Fibroblast of lung (primary cell): Measurements from ENCODE around the gene MITD1. TPM values are rescaled to one million over a fixed set of nuclear protein-coding genes. Genes with fewer than 3 reads are reported as not detected.

ENCODE experiments used
- DNase-seq, 2 donors: peaks; one replicate each; pipeline versions ENCODE4 v3.0.0 to v3.0.0-alpha.2; 2010; ENCODE audit warnings: low read depth in 2 of 2
- H2AFZ ChIP-seq: 2 replicates; pipeline ENCODE4 v1.5.1; 2012; ENCODE audit warnings: low read length, control low read depth, inconsistent platforms
- H3K27ac ChIP-seq: 2 replicates; pipeline ENCODE4 v1.5.1; 2011; ENCODE audit warnings: low read length, control low read depth; ENCODE audit not compliant: insufficient read depth
- H3K27me3 ChIP-seq: 2 replicates; pipeline ENCODE4 v1.5.1; 2011; ENCODE audit warnings: mild to moderate bottlenecking, low read length; ENCODE audit not compliant: control insufficient read depth, insufficient read depth
- H3K36me3 ChIP-seq: 2 replicates; pipeline ENCODE4 v1.5.1; 2011; ENCODE audit warnings: low read length; ENCODE audit not compliant: control insufficient read depth, insufficient read depth
- H3K4me1 ChIP-seq: 2 replicates; pipeline ENCODE4 v1.5.1; 2011; ENCODE audit warnings: low read length; ENCODE audit not compliant: control insufficient read depth, insufficient read depth; ENCODE audit errors: extremely low read depth
- H3K4me2 ChIP-seq: 2 replicates; pipeline ENCODE4 v1.5.1; 2011; ENCODE audit warnings: low read length, control low read depth; ENCODE audit not compliant: insufficient read depth; ENCODE audit errors: extremely low read depth
- H3K4me3 ChIP-seq, 4 experiments: fragments of 200-600 bp in 1 of 4; sonication (generic) in 1 of 4; replicated peaks in 1 of 4; 2 replicates each; pipeline ENCODE4 v1.5.1; 2011 to 2016; ENCODE audit warnings: low read length in 4 of 4, low read depth in 3 of 4, mild to moderate bottlenecking in 3 of 4, control low read depth in 2 of 4, inconsistent platforms in 1 of 4, mixed read lengths in 1 of 4; ENCODE audit not compliant: insufficient read depth in 1 of 4; ENCODE audit errors: control extremely low read depth in 1 of 4
- H3K79me2 ChIP-seq: 2 replicates; pipeline ENCODE4 v1.5.1; 2012; ENCODE audit warnings: mild to moderate bottlenecking, low read length, inconsistent platforms; ENCODE audit not compliant: control insufficient read depth, insufficient read depth
- H3K9ac ChIP-seq: 2 replicates; pipeline ENCODE4 v1.5.1; 2011; ENCODE audit warnings: mild to moderate bottlenecking, low read length, control low read depth; ENCODE audit not compliant: insufficient read depth
- H3K9me3 ChIP-seq: 2 replicates; pipeline ENCODE4 v1.5.1; 2012; ENCODE audit warnings: low read depth, low read length; ENCODE audit not compliant: control insufficient read depth, insufficient read depth
- H4K20me1 ChIP-seq: 2 replicates; pipeline ENCODE4 v1.5.1; 2011; ENCODE audit warnings: low read length; ENCODE audit not compliant: control insufficient read depth, insufficient read depth; ENCODE audit errors: extremely low read depth
- CTCF ChIP-seq, 2 donors: IDR thresholded peaks in 1 of 2; conservative IDR thresholded peaks in 1 of 2; 1 replicate in 1 of 2; 2 replicates in 1 of 2; pipeline ENCODE4 v1.5.1; 2011 to 2012; ENCODE audit warnings: low read length in 2 of 2, control low read depth in 1 of 2, inconsistent platforms in 1 of 2, low read depth in 1 of 2, mild to moderate bottlenecking in 1 of 2
- EZH2 ChIP-seq: IDR thresholded peaks from 2 replicates; pipeline ENCODE4 v1.5.1; 2012; ENCODE audit warnings: low read length, control low read depth, mild to moderate bottlenecking; ENCODE audit errors: missing control alignments
- polyA plus RNA-seq, 2 donors: library from polyadenylated mRNA; depleted of rRNA in 1 of 2; stranded (reverse) in 1 of 2; unstranded in 1 of 2; fragments of >200 nt; gene quantifications; 2 replicates each; pipeline ENCODE4 v1.2.1, GENCODE V29; 2011 to 2012; ENCODE audit warnings: missing spikeins in 1 of 2
- total RNA-seq: library from RNA; depleted of rRNA; stranded (reverse); fragments of >200 nt; gene quantifications from 2 replicates; pipeline ENCODE4 v1.2.1, GENCODE V29; 2014

MITD1 gene
- total and polyA plus RNA-seq, 2 donors (not counting 1 experiment from before 2014, with no cell fraction given) = 25.3 to 27.1 TPM

GRCh38 chr2:99169534-99169933 is 11.3 kb downstream of the MITD1 start:
- Histone ChIP-seq H3K27ac (no peak overlapping the region), H3K79me2 (no peaks in the 10 kb centered on the region), H3K4me3 (no peak overlapping the region), H3K27me3 (no peaks in the 10 kb centered on the region), H2AFZ (no peak overlapping the region), H3K9me3 (no peaks in the 10 kb centered on the region), H4K20me1 (no peaks in the 10 kb centered on the region), H3K36me3 (peaks cover 2% of the 10 kb centered on the region), H3K4me2 (no peak overlapping the region), H3K9ac (no peak overlapping the region), H3K4me1 (no peaks in the 10 kb centered on the region)
- no peak for DNase-seq
- TF ChIP-seq EZH2 = no peak
- no peak for TF ChIP-seq CTCF (conservative IDR thresholded peaks at IDR 0.05 in 1 of 2, IDR thresholded peaks at IDR 0.05 in 1 of 2; ENCODE audit: low read depth in 1 of 2, low read length in 2 of 2)

- no peak for DNase-seq
- no peak for TF ChIP-seq EZH2
- no peak for TF ChIP-seq CTCF (conservative IDR thresholded peaks at IDR 0.05 in 1 of 2, IDR thresholded peaks at IDR 0.05 in 1 of 2; ENCODE audit: low read depth in 1 of 2, low read length in 2 of 2)
- Histone ChIP-seq H2AFZ (no peak overlapping the region), H3K4me3 (no peak overlapping the region), H3K27ac (no peak overlapping the region), H4K20me1 (no peaks in the 10 kb centered on the region), H3K4me2 (no peak overlapping the region), H3K9ac (no peak overlapping the region), H3K36me3 (peaks cover 2% of the 10 kb centered on the region), H3K79me2 (no peaks in the 10 kb centered on the region), H3K27me3 (no peaks in the 10 kb centered on the region), H3K4me1 (no peaks in the 10 kb centered on the region), H3K9me3 (no peaks in the 10 kb centered on the region)
Measured at GRCh38 chr2:99166218-99166617, 14.6 kb downstream of the MITD1 start.

- Histone ChIP-seq H4K20me1 (no peaks in the 10 kb centered on the region), H3K9ac (no peak overlapping the region), H3K4me1 (no peaks in the 10 kb centered on the region), H3K4me3 (no peak overlapping the region), H3K9me3 (no peaks in the 10 kb centered on the region), H3K4me2 (no peak overlapping the region), H2AFZ (no peak overlapping the region), H3K79me2 (no peaks in the 10 kb centered on the region), H3K27me3 (no peaks in the 10 kb centered on the region), H3K36me3 (no peaks in the 10 kb centered on the region), H3K27ac (no peak overlapping the region)
- no peak for DNase-seq
- TF ChIP-seq CTCF (conservative IDR thresholded peaks at IDR 0.05 in 1 of 2, IDR thresholded peaks at IDR 0.05 in 1 of 2; ENCODE audit: low read depth in 1 of 2, low read length in 2 of 2) (no peak), EZH2 (no peak)
Measured at GRCh38 chr2:99159594-99159993, 21.3 kb downstream of the MITD1 start.
